ENCODE data around the gene AGPAT3.
"Not testable (repeated sequence)": the region's sequence is repeated elsewhere in the genome, so short reads cannot be mapped to it uniquely, and the experiment has no call there.

The AGPAT3 gene

DNA sequence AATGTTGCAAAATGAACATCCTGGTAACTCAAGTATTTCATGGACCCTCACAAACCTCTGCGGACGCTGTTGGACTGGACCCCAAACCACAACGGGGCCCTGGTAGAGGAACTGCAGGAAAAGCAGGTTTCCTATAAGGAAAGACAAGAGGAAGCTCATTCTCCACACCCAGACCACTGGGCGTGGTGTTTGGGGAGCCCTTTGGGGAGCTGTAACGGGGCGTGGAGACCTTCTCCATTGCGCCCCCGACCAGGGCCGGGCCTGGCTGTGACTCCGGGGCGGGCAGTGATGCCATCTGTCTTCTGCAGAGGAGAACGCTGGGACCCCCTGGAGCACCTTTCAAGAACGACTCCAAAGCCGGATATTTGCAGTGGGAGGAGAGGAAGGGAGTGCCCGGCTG is 30.0 kb upstream of the AGPAT3 start:
- DNase-seq: no peak

DNA sequence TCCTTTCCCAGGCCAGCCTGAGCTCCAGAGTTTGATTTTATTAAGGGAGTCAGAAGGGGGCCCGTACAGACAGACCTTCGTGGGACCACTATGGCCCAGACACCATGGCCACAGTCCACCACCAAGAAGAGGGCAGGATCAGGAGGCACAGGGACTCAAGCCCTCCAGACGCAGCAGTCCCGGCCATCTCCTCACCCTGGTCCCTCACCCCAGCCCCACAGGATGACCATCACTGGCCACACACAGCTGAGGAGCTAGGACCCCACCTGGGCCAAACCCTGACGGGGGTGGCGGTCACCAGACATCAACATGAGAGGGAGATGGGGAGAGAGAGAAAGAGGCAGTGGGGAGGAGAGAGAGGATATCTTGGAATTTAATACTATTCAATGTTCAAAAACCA is 29.2 kb upstream of the AGPAT3 start:
- no peak for DNase-seq

DNA sequence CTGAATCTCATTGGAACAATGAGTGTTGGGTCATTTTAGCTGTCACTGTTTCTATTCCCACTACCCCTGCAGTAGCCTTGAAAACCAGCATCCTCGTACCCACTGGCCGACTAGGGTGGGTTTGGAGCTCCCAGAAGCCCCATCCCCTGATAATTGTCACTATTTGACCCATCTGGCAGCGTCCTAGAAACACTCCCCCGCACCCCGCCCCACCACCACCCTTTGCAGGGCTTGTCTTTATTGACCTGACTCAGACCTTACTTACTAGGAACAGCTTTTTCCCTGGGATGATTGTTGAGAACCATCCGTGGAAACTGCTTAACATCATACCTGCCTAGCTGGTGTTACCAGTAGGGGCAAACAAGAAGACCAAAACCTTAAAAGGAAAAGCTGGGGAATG is 28.4 kb upstream of the AGPAT3 start:
- DNase-seq: no peak

DNA sequence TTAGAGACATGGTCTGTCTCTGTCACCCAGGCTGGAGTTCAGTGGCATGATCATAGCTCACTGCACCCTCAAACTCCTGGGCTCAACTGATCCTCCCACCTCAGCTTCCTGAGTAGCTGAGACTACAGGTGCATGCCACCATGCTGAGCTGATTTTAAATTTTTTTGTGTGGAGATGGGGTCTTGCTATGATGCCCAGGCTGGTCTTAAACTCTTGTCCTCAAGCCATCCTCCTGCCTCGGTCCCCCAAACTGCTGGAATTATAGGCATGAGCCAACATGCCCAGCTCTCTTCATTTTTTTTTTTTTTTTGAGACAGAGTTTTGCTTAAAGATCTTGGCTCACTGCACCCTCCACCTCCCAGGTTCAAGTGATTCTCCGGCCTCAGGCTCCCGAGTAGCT is 24.8 kb upstream of the AGPAT3 start:
- DNase-seq: no peak

DNA sequence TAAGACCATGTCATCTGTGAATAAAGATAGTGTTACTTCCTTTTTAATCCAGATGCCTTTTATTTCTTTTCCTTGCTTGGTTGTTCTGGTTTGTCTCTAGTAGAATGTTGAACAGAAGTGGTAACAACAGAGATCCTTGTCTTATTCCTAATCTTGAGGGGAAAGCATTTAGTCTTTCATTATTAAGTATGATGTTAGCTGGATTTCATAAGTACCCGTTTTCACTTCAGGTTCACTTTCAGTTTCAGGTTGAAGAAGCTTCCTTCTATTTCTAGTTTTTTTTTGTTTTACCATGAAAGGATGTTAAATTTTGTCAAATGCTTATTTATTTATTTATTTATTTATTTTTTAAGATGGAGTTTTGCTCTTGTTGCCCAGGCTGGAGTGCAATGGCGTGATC is 22.3 kb upstream of the AGPAT3 start:
- no peak for DNase-seq

DNA sequence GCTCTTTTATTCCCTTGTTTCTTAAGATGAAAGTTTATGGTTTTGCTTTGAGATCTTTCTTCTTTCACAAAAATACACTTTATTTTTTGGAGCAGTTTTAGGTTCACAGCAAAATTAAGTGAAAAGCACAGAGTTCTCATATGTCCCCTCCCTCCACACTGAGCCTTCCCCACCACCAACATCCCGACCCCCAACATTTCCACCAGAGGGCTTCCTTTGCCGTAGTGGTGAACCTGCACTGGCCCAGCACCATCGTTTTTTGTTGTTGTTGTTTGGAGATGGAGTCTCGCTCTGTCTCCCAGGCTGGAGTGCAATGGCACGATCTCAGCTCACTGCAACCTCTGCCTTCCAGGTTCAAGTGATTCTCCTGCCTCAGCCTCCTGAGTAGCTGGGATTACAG is 20.1 kb upstream of the AGPAT3 start:
- DNase-seq: not testable (repeated sequence)

DNA sequence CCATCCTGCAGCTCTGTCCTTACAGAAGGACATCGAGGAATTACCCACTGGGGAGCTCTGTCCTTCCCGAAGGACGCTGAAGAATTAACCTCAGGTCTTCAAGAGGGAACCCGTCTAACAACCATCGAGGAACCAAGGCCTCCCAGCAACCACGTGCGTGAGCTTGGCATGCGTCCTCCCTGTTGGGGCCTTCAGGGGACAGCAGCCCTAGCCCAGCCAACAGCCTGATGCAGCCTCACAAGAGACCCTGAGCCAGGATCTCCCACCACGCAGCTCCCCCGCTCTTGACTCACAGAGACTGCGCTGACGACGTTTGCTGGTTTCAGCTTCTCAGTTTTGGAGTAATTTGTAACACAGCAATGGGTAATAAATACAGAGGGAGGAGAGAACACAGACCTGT is 19.6 kb upstream of the AGPAT3 start:
- DNase-seq: no peak

DNA sequence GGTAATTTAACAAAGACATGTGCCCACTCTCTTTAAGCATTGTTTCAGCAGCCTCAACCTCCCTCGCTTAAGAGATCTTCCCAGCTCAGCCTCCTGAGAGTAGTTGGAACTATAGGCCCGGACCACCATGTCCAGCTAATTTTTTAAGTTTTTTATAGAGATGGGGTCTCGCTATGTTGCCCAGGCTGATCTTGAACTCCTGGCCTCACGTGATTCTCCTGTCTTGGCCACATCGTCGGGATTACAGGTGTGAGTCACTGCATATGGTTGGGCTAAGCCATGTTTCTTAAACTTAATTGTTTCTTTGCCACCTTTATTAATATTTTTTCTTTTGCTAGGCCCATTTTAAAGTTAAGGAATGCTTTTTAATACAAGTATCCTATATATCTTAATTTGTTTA is 18.6 kb upstream of the AGPAT3 start:
- no peak for DNase-seq

DNA sequence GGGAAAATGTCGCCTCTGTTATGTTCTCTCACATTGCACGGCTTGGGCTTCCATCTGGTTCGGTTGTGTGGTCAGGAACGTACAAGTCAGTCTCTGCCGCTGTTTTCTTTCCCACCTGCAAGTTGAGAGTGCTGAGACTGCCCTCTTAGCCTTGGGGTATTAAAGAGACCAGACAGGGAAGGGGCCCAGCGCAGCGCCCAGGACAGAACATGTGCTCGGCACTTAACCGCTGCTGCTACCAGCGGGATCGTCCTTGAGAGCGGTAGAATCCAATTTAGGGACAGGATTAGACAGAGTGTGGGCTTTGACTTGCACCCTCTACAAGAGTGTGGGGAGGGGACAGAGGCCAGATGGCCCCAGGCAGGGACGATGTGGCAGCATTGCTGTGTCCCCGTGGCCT is 17.7 kb upstream of the AGPAT3 start:
- no peak for DNase-seq

DNA sequence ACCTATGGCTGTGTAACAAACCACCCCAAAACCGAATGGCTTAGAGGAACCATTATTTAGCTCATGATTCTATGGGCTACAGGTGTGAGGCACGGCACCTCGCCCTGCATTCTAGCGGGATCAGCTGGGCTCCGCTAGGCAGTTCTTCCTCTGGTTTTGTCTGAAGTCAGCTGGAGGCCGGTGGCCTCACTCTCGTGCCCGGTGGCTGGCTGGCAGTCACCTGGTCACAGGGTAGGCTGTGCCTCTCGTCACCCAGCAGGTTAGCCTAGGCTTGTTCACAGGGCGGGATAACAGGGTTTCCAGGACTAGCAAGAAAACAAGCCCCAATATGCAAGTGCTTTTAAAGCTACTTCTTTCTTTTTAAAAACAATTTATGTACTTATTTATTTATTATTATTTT is 16.3 kb upstream of the AGPAT3 start:
- no peak for DNase-seq

DNA sequence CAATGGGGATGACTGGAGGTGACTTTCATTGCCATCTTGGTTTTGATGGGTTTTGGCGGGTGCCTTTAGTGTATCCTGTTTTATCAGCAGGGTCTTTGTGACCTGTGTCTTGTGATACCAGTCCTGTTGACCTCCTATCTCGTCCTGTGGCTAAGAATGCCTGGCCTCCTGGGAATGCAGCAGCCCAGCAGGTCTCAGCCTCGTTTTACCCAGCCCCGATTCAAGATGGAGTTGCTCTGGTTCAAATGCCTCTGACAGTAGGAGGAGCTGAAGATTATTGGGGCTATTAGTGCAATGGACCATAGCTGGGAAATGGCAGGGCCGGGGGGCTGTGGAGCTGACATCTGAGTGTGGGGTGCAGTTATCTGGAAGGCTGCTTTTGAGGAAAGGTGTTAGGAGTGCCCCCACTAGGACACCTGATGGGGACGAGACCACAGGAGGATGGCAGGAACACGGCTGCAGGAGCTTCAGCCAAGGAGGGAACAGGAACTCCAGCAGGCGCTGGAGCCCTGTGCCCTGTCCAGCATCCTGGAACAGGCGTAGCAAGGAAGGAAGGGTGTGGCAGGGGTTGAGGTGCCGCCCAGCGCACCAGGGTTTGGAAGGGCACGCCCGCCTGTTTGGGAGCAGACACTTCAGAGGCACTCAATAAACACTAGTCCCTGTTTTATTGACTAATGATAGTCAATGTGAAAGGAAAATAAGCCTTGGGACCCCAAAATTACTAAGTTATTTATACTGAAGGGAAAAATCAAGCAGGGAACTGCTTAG is 15.3 kb upstream of the AGPAT3 start:
- DNase-seq: no peak

DNA sequence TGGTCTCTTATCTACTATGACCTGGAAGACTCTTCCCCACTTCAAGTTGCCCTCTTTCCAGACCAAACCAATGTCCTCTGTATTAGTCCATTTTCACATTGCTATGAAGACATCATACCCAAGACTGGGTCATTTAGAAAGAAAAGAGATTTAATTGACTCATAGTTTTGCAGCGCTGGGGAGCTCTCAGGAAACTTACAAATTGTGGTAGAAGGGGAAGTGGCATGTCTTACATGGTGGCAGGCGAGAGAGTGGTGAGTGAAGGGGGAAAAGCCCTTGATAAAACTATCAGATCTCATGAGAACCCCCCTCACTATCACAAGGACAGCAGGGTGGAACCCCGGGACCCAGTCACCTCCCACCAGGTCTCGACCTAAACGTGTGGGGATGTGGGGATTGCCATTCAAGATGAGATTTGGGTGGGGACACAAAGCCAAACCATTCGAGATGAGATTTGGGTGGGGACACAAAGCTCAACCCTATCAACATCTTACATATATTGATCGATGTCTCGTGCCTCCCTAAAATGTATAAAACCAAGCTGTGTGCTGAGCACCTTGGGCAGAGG is 14.2 kb upstream of the AGPAT3 start:
- DNase-seq: no peak

DNA sequence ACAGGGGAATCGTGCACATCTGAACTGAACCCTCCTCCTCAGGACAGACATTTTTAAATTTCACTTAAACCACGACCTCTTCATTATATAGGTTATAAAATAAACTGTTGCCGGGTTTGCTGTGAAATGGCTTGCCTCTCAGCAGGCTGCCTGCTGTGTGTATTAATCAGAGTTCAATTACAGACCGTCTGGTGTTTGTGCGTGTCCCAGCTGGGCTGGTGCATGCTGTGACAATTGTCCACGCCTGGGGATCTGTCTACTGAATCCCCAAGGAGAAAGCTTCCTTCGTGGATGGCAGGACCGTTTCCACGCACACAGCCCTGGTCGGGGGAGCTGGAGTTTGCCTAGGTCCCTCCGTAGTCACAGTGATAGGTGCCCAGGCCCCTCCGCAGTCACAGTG is 13.4 kb upstream of the AGPAT3 start:
- DNase-seq: no peak

DNA sequence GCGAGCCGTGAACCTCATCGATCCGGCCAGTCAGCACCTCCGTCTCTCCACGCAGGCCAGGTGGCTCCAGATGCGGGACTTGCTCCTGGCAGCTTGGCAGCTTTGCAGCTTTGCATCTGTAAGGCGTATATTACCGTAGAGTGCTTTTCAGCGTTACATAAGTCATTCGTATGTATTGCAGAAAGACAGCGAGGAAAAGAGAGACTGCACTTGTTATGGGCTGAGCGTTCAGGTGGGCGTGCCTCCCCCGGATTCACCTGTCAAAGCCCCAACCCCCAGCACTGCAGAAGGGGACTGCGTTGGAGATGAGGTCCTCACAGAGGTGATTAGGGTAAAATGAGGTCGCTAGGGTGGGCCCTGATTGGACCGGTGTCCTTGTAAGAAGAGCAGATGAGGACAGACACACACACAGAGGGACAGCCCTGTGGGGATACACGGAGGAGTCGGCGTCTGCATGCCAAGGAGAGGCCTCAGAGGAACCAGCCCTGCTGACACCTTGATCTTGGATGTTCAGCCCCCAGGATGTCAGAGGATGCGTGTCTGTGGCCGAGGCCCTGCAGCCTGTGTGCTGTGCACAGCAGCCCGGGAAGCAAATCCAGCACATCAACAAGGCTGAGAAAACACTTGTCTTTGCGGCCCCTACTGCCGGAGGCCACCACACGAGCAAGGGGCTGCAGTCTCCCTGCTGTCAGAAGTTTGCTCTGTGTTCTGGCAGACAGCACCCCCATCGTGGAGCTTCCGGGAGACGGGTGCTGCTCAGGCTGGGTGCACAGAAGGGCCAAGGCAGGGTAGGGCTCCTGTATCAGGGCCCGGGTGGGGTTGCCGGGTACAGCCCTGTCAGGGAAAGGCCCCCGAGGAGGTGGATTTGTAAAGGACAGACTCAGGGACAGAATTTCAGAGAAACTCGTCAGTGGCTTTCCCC is 10.9 kb upstream of the AGPAT3 start:
- DNase-seq: no peak

DNA sequence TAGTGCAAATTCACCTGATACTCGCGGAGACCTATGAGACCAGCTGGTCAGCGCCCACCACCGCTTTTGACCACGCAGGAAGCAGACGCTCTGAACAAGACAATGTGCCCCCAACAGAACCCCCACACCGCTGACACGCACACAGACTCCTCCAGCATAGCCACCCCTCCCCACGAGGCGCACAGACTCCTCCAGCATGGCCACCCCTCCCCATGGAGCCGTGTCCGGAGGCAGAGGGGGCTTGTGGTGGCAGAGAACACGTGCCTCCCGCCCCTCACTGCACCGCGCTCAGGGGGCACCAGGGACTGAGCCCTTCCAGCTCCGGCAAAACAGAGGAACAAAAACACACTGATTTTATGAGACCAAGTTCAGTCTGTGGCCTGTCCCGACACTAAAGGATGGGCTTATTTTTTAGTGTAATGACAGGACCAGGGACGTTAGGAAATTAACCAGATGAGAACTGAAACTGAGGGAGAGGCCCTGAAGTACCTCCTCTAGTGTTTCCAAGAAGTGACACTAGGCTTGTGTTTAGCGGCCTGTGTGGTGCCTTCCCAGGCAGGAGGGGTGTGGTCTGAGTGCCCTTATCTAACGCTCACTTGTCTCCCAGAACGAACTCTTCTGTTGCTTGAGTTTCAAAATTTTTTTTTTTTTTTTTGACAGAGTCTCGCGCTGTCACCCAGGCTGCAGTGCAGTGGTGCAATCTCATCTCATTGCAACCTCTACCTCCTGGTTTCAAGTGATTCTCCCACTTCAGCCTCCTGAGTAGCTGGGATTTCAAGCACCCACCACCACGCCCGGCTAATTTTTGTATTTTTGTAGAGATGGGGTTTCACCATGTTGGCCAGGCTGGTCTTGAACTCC is 10.0 kb upstream of the AGPAT3 start:
- peak; percentile 58 for DNase-seq

DNA sequence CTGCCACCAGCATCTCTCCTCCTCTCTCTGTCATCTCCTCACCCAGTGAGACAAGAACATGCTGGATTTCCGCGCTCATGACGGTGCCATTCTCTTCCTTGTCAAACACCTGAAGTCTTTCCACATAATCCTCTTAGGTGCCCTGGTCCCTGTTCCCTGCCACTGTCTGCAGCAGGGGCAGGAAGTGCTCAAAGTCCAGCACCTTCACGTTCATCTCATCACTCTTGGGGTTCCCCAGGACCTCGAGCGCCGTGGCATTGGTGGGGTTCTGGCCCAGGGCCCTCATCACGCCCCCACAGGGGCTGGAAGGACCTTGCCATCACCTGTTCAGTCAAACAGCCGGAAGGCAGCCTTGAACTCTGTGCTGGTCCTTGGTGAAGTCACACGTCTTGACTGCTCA is 9.1 kb upstream of the AGPAT3 start:
- DNase-seq: no peak

DNA sequence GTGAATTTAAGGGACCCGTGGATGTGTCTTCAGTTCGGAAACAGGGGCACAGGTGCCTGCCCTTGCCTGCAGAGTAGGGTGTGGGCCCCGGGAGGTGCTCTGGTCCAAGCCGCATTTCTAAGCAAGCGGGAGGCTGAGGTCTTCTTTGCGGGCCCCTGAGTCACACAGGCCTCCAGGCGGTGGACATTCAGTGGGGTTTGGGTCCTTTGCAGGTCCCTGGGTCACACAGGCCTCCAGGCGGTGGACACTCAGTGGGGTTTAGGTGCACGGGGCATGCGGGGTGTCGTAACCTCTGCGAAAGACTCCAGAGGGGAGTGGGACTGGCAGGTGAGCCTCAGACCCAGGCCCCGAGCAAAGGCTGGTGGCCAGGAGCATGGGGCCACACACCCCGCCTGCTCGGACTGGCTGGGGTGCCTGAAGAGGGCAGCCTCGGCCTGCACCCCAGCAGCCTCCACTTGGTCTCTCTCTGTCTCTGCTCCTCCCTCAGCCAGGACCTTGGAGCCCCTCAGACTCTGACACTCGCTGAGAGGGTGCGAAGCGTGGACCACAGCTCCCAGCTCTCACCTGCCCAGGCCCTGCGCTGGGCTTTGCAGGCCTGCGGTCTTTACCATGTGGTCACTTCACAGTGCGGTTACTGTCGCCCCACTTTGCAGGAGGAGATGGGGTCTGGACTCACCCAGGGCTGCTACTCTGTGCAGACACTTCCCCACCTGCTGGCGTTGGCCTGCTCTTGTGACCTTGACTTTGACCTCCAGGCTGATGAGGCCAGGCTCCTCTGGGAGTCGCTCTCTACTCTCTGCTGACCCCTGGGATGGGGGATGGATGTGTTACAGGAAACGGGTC is 6.0 kb upstream of the AGPAT3 start:
- DNase-seq: no peak

DNA sequence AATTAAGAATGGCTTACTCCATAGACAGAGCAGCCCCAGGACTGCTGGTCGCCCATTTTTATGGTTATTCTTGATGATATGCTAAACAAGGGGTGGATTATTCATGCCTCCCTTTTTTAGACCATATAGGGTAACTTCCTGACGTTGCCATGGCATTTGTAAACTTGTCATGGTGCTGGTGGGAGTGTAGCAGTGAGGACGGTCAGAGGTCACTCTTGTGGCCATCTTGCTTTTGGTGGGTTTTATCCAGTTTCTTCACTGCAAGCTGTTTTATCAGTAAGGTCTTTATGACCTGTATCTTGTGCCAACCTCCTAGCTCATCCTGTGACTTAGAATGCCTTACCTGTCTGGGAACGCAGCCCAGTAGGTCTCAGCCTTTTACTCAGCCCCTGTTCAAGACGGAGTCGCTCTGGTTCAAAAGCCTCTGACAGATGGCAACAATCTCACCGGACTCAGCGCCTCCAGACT is 5.2 kb upstream of the AGPAT3 start:
- DNase-seq: no peak

DNA sequence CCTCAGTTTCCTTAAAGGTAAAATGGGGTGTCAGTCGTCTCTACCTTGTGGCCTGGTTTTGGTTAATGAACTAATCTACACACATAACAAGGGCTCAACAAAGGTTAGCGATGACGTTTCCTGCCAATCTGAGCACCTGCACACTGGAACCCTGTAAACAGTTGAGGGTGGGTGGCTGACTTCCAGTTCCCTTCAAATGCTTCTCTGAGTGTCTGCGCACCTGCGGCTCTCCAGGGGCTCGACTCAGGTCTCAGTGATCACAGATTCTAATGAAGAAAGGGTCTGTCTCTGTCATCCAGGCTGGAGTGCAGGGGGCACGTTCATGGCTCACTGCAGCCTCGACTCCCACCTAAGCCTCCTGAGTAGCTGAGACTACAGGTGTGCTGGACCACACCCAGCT is 3.3 kb upstream of the AGPAT3 start:
- no peak for DNase-seq

DNA sequence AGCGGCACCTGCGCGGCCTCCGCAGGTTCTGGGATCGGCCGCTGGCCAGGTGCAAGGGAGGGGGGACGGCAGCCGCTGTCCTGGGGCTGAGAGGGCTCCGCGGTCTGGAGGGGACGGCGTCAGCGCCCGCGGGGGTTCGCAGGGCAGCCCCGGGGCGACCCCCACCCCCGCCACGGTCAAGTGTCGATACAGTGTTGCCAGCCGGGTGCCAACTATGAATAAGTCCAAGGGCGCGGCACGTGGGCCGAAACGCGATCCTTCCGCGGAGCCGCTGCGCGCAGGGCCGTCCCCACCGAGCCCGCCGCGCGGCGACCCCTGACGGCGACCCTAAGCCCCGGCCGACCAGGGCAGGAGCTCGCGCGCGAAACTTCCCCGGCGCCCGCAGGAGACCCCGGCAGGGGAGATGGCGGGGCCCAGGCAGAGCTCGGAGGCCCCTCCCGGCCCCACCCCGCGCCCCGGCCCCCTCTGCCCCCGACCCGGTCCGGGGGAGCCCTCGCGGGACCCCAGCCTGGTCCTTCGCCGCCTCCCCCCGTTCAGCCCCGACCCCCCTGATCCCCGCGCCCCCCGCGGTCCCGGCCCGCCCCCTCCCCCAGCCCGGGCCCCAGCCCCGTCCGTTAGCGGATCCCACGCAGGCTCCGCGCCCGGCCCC is 586 bp upstream of the AGPAT3 start:
- DNase-seq: peak; percentile 62

DNA sequence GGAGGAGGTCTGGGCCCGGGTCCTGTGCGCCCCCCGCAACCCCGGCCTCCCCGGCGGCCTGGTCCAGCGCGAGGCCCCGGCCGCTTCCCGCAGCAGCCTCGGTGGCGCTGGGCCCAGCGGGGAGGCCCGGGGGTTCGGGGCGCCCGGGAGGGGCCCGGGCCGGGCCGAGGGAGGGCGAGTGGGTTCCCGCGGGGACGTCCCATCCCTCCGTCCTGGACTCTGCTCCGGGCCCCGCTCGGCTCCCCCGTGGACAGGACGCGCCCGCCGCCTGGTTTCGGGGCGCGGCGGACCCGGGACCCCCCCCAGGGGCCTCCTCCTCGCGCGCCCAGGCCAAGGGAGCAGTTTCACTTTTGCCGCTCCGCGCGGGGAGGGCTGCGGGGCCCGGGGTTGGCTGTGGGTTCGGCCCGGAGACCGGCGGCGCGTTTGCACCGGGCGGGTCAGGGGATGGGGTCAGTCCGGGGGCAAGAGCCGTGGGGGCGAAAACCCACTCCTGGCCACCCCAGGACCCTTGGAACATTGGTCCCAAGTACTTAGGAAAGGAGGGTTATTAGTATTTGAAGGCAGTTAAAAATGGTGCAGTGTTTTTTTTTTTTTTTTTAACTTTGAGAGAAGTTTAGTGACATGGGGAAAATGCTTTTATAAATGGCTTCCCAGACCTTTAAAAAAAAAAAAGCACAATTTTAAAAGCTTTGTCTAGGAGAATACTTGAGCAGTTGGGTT is 677 bp downstream of the AGPAT3 start:
- peak; percentile 66 for DNase-seq

Measured in stimulated activated CD4-positive, alpha-beta T cell treated with anti-CD3 and anti-CD28 coated beads, Interleukin-15, amount 100 ng/mL, for 24 hours (primary cell).